HepG2 (cell line): ENCODE data around the gene FOCAD. TPM values are rescaled to one million over a fixed set of nuclear protein-coding genes. Genes with fewer than 3 reads are reported as not detected.

Experiments
- ATAD3A ChIP-seq: sonication (generic); formaldehyde crosslinking; IDR thresholded peaks from 2 replicates; pipeline ENCODE4 v1.4.0; 2020; ENCODE audit warnings: missing genetic modification reagents
- ATF6 ChIP-seq: sonication (generic); formaldehyde crosslinking; conservative IDR thresholded peaks from 2 replicates; pipeline ENCODE4 v1.4.0; 2020; ENCODE audit warnings: missing genetic modification reagents
- BRF2 ChIP-seq: sonication (generic); formaldehyde crosslinking; IDR thresholded peaks from 2 replicates; pipeline ENCODE4 v1.8.1; 2022; ENCODE audit warnings: mild to moderate bottlenecking, missing genetic modification reagents
- DPF2 ChIP-seq: sonication (generic); formaldehyde crosslinking; IDR thresholded peaks from 2 replicates; pipeline ENCODE4 v1.4.0; 2020; ENCODE audit warnings: mild to moderate bottlenecking, low read depth, missing genetic modification reagents, borderline replicate concordance
- HOXA5 ChIP-seq: sonication (generic); formaldehyde crosslinking; IDR thresholded peaks from 2 replicates; pipeline ENCODE4 v1.4.0; 2020; ENCODE audit warnings: missing genetic modification reagents
- IKZF1 ChIP-seq: fragments of 450-650 bp; IDR thresholded peaks from 2 replicates; pipeline ENCODE4 v1.7.1; 2016
- KLF15 ChIP-seq: sonication (generic); formaldehyde crosslinking; IDR thresholded peaks from 2 replicates; pipeline ENCODE4 v1.8.1; 2023; ENCODE audit warnings: borderline replicate concordance, mild to moderate bottlenecking, inconsistent platforms, missing genetic modification reagents, mixed read lengths
- NAIF1 ChIP-seq: sonication (generic); formaldehyde crosslinking; IDR thresholded peaks from 2 replicates; pipeline ENCODE4 v1.5.0; 2020; ENCODE audit warnings: mild to moderate bottlenecking, missing genetic modification reagents, borderline replicate concordance
- PRMT3 ChIP-seq: sonication (generic); formaldehyde crosslinking; IDR thresholded peaks from 2 replicates; pipeline ENCODE4 v1.8.1; 2022; ENCODE audit warnings: low read depth, mild to moderate bottlenecking, moderate library complexity, missing genetic modification reagents, borderline replicate concordance
- RBM39 ChIP-seq: fragments of 200-400 bp; formaldehyde crosslinking; IDR thresholded peaks from one replicate; pipeline ENCODE4 v1.6.1; 2018; ENCODE audit warnings: antibody characterized with exemption, mild to moderate bottlenecking, low read depth, low read length; ENCODE audit not compliant: poor library complexity, severe bottlenecking
- SMARCC2 ChIP-seq: fragments of 450-650 bp; IDR thresholded peaks from 2 replicates; pipeline ENCODE4 v1.6.1; 2017; ENCODE audit warnings: antibody characterized with exemption, mild to moderate bottlenecking
- TCF7 ChIP-seq: sonication (generic); IDR thresholded peaks from 2 replicates; pipeline ENCODE4 v1.6.1; 2016; ENCODE audit warnings: antibody characterized with exemption, low read depth
- XBP1 ChIP-seq: sonication (generic); formaldehyde crosslinking; IDR thresholded peaks from 2 replicates; pipeline ENCODE4 v1.5.0; 2020; ENCODE audit warnings: missing genetic modification reagents
- ZBTB43 ChIP-seq: sonication (generic); formaldehyde crosslinking; conservative IDR thresholded peaks from 2 replicates; pipeline ENCODE4 v1.4.0; 2020; ENCODE audit warnings: missing genetic modification reagents
- ZFP36L1 ChIP-seq: sonication (generic); formaldehyde crosslinking; IDR thresholded peaks from 2 replicates; pipeline ENCODE4 v1.8.0; 2022; ENCODE audit warnings: mild to moderate bottlenecking, missing genetic modification reagents, moderate library complexity
- ZFP41 ChIP-seq: sonication (generic); formaldehyde crosslinking; IDR thresholded peaks from 2 replicates; pipeline ENCODE4 v1.4.0; 2020; ENCODE audit warnings: mild to moderate bottlenecking, missing genetic modification reagents, borderline replicate concordance
- ZFP90 ChIP-seq: sonication (generic); formaldehyde crosslinking; IDR thresholded peaks from 2 replicates; pipeline ENCODE4 v1.8.0; 2022; ENCODE audit warnings: missing genetic modification reagents, mild to moderate bottlenecking, inconsistent platforms, borderline replicate concordance
- ZNF138 ChIP-seq: sonication (generic); formaldehyde crosslinking; IDR thresholded peaks from 2 replicates; pipeline ENCODE4 v1.5.0; 2020; ENCODE audit warnings: mild to moderate bottlenecking, low read depth, missing genetic modification reagents
- ZNF614 ChIP-seq: IDR thresholded peaks from 2 replicates; pipeline ENCODE4 v1.6.1; 2018; ENCODE audit warnings: missing biosample characterization, missing genetic modification reagents, inconsistent platforms, borderline replicate concordance
- ZSCAN31 ChIP-seq: sonication (generic); formaldehyde crosslinking; IDR thresholded peaks from 2 replicates; pipeline ENCODE4 v1.5.0; 2020; ENCODE audit warnings: low read depth, mild to moderate bottlenecking, missing genetic modification reagents
- polyA plus RNA-seq, 8 experiments: library from polyadenylated mRNA; depleted of rRNA in 3 of 8; stranded (reverse) in 7 of 8; unstranded in 1 of 8; fragments of >200 nt; fragmentation: Illumina TruSeq in 4 of 8; extraction: Trizol in 4 of 8; gene quantifications; 2 replicates each; pipeline versions ENCODE4 v1.2.1 to v1.2.3, GENCODE V29; 2011 to 2016; ENCODE audit warnings: low read depth in 4 of 8, missing spikeins in 1 of 8, mixed read lengths in 1 of 8; ENCODE audit not compliant: insufficient read depth in 1 of 8
- total RNA-seq, 5 experiments: library from RNA; depleted of rRNA; stranded (reverse); fragments of >200 nt; fragmentation: Illumina TruSeq; extraction: Trizol; gene quantifications; 2 replicates each; pipeline ENCODE4 v1.2.3, GENCODE V29; 2016; ENCODE audit warnings: low read depth in 1 of 5
- TF ChIP-seq, protein P1 (sequence below): sonication (generic); formaldehyde crosslinking; IDR thresholded peaks from 2 replicates; pipeline ENCODE4 v1.4.0; 2020; ENCODE audit warnings: missing genetic modification reagents; ENCODE audit errors: not compliant biosample characterization
- TF ChIP-seq, protein P2 (sequence below): IDR thresholded peaks from 2 replicates; pipeline ENCODE4 v1.6.1; 2016

FOCAD gene
- total and polyA plus RNA-seq, 2 of the 13 experiments (the other 11 are each of a cell fraction or from before 2014, with no cell fraction given) = 18.0 to 31.1 TPM

DNA sequence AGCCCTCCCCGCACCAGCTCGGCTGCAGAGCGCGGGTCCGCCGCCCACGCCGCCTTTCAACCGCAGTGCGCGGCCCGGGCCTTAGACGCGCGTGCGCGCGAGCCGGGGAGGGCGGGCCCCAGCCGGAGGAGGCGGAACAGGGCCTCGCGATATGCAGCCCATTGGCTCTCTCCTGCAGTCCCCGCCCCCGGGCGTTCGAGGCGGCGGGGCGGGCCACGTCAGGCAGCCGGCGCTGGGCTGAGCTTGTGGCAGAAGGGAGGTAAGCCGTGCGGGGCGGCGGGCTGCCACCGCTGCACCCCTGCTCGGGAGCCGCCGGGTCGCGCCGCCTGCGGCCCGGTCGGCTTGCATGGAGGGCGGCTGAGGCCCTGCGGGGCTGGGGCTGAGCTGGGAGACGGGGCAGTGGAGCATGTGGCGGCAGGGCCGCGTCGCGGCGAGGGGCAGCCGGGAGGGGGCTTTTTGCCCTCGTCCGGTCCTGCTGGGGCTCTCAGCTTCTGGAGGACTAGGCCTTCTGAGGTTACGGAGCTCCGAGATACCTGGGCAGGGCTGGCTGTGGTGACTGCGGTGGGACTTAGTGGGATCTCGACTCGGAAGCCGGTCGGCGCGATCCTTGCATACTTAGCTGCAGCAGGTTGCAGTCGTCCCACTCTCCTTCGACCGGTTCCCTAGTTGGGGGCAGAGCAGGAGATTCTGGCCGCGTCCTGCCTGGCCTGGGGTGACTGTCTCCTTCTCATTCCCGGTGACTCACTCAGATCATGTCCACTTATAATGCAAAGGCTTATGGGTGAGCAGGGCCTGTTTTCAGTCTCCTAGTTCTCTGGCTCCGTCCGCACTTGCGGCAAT, at the start of gene FOCAD (continued):
- TF ChIP-seq BRF2 (CRISPR knock-in tag) = peak; percentile 97
- TF ChIP-seq HOXA5 (CRISPR knock-in tag) = peak; percentile 52; the same call in 1 of the 2 replicates
- peak; percentile 69; the same call in 1 of the 2 replicates for TF ChIP-seq ZNF138
- TF ChIP-seq ATAD3A (CRISPR knock-in tag) = no peak
- TF ChIP-seq ZBTB43 (CRISPR knock-in tag) = peak; percentile 80
- no peak for TF ChIP-seq NAIF1
- no peak for TF ChIP-seq ZFP41 (CRISPR knock-in tag)
- TF ChIP-seq KLF15 (CRISPR knock-in tag) = peak; percentile 41; the same call in 1 of the 2 replicates
- TF ChIP-seq ZSCAN31 (CRISPR knock-in tag) = peak; percentile 97
- no peak for TF ChIP-seq IKZF1
- no peak for TF ChIP-seq DPF2
- peak; percentile 65; the same call in 1 of the 2 replicates for TF ChIP-seq ZNF614 (CRISPR knock-in tag)
- no peak; the same call in 1 of the 2 replicates for TF ChIP-seq ATF6 (CRISPR knock-in tag)
- peak; percentile 55; the same call in 1 of the 2 replicates for TF ChIP-seq PRMT3 (CRISPR knock-in tag)
- no peak for TF ChIP-seq TCF7
- TF ChIP-seq, protein P1, sequence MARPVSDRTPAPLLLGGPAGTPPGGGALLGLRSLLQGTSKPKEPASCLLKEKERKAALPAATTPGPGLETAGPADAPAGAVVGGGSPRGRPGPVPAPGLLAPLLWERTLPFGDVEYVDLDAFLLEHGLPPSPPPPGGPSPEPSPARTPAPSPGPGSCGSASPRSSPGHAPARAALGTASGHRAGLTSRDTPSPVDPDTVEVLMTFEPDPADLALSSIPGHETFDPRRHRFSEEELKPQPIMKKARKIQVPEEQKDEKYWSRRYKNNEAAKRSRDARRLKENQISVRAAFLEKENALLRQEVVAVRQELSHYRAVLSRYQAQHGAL (CRISPR knock-in tag) = peak; percentile 37
- peak; percentile 40; the same call in 1 of the 2 replicates for TF ChIP-seq ZFP90 (CRISPR knock-in tag)
- TF ChIP-seq RBM39 = peak; percentile 49
- TF ChIP-seq XBP1 = peak; percentile 43; the same call in 1 of the 2 replicates
- TF ChIP-seq ZFP36L1 (CRISPR knock-in tag) = no peak
- no peak for TF ChIP-seq SMARCC2
- TF ChIP-seq, protein P2, sequence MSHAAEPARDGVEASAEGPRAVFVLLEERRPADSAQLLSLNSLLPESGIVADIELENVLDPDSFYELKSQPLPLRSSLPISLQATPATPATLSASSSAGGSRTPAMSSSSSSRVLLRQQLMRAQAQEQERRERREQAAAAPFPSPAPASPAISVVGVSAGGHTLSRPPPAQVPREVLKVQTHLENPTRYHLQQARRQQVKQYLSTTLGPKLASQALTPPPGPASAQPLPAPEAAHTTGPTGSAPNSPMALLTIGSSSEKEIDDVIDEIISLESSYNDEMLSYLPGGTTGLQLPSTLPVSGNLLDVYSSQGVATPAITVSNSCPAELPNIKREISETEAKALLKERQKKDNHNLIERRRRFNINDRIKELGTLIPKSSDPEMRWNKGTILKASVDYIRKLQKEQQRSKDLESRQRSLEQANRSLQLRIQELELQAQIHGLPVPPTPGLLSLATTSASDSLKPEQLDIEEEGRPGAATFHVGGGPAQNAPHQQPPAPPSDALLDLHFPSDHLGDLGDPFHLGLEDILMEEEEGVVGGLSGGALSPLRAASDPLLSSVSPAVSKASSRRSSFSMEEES (CRISPR knock-in tag) = no peak
